Activated CD8-positive, alpha-beta memory T cell treated with anti-CD3 and anti-CD28 coated beads for 1 hour (primary cell): Measurements from ENCODE around the gene CHD9.
"Not testable (repeated sequence)": the region's sequence is repeated elsewhere in the genome, so short reads cannot be mapped to it uniquely, and the experiment has no call there.

Experiments used
- DNase-seq, 2 donors: peaks; one replicate each; pipeline ENCODE4 v3.0.0-alpha.2; 2020; ENCODE audit warnings: low read depth in 1 of 2; ENCODE audit errors: extremely low read depth in 1 of 2

The CHD9 gene

DNA sequence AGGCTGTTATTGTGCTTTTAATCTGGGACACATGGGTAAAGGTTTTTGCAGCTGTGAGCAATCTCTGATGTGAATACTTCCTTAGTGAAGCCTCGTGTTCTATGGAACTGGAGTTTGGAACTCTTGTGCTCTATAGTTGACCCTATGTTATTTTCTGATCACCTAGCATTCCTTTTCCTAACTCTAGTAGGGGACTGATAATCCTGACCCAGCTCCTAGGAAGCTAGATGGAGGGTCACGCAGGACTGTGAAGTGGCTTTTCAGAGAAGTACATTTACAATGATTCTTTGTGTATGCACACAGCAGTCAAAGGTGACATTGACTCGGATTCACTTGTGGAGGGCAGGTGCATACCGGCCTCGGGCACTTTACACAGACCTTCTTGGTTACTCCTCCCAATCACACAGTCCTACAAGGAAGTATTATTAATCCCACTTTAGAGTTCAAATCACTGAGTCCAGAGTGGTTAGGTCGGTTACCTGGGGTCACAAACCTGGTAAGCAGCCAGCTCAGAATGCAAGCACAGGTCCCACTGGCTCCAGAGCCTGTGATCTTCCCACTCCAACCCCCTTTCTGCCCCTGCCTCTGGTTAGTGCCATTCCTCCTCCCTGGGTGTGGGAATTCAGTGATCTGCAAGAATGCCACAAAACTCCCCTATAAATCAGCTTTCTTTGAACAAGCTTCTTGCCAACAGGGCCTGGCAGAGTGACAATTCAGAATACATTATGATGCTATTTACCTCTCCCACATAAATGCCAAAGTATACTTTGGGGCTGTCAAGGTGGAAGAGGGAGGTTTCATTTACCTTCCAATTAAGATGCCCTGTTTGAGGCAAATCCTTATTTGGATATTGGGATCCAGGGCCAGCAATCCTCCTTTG lies 9.2 kb upstream of the CHD9 start:
- DNase-seq = no peak

DNA sequence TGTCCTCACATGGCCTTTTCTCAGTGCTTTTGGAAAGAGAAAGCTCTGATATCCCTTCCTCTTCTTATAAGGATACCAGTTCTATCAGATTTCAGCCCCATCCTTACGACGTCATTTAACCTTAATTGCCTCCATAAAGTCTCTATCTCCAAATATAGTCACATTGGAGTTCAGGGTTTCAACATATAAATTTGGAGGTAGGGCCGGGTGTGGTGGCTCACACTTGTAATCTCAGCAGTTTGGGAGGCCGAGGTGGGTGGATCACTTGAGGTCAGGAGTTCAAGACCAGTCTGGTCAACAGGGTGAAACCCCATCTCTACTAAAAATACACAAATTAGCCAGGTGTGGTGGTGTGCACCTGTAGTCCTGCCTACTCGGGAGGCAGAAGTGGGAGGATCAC lies 7.3 kb upstream of the CHD9 start:
- not testable (repeated sequence) for DNase-seq

- DNase-seq = no peak
These were observed 6.5 kb upstream of the CHD9 start for GRCh38 chr16:53048139-53048915.

GRCh38 chr16:53051255-53051654 lies 3.5 kb upstream of the CHD9 start:
- DNase-seq = not testable (repeated sequence)

DNA sequence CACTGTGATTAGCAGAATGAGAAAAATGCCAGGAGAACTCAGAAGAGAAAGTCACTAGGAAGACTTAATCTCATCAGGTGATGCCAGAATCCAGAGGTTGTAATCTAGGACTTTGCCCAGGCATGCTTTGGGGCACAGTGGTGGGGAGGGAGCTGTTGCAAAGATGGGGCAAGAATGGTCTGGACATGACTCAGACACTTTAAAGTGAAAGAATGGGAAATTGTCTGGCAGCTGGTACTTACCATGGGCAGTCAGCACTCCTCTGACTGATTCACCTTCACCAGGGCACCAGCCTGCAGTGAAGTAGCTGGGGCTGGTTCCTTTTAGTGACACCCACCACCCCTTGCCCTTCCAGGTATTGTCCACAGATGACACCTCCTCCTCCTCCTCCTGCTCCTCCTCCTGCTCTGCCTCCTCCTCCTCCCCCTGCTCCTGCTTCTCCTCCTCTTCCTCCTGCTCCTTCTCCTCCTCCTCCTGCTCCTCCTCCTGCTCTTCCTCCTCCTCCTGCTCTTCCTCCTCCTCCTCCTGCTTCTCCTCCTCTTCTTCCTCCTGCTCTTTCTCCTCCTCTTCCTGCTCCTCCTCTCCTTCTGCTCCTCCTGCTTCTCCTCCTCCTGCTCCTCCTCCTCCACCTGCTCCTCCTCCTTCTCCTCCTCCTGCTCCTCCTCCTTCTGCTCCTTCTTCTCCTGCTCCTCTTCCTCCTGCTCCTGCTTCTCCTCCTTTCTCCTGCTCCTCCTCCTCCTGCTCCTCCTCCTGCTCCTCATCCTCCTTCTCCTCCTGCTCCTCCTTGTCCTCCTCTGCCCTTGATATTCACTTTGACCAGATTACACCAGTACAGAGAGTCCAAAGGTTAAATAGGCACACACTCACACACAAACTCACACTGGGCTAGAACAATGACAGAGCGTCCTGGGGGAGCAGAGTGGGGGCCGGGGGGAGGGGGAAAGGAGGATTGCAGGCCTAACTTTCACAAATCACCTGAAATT lies 2.0 kb upstream of the CHD9 start, which contains the start of gene CHD9NB:
TSS of gene CHD9NB (minus strand) at position 379 of the 983 bp plus-strand sequence. CDS start 8,739 bp downstream, outside the sequence.
- no peak for DNase-seq

- no peak for DNase-seq
These were observed 673 bp upstream of the CHD9 start for GRCh38 chr16:53053967-53054669.

DNA sequence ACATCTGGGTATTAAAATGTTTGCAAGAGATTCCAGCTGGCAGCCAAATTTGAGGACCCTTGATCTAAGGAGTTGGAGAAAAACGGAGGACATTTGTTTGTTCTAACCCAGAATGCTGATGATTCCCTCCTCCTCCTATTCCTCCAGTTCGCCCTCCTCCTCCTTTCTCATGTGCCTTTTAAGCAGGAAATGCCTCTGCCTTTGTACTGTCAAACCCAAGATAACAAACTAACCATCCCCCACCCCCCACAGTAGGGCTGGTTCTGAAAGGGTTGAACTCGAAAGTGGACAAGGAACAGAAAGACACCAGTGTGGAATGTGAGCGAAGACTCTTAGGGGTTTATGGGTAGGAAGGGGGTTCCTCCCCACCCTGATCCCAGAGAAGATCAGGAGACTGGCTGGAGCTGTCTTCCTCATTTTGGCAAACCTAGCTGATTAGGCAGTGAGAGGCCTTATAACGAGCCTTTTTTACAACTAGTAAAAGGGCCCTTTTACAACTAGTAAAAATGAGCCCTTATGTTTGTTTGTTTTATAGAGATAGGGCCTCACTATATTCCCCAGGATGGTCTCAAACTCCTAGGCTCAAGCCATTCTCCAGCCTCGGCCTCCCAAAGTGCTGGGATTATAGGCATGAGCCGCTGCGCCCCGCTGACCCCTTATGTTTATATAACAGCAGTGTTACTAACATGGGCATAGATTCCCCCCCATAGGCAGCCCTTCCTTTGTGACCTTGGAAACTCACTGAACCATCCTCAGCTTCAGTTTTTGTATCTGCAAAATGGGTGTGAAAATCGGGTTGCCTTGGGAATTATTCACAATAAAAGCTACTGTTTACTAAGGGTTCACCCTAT lies 975 bp downstream of the CHD9 start:
- no peak for DNase-seq

DNA sequence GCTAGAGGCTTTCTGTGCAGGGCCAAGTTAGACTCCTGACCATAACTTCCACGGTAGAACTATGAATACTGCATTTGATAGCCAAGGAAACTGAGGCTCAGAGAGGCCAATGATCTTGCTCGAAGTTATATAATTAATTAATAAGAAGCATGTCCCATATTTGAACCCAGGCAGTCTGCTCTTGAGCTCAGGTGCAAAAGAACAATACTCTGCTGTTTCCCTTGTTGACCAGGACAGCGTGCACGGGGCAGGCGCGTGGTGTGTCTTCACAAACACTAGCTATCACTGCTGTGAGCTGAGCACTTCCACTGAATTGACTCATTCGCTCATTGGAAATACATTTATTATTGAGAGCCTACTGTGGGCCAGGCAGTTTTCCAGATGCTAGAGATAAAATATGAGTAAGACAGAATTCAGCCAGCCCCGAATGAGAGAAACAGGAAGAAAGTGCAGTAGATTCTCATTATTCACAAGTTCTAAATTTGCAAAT lies 1.6 kb downstream of the CHD9 start:
- no peak for DNase-seq

GRCh38 chr16:53057658-53058057 lies 2.9 kb downstream of the CHD9 start:
- DNase-seq = no peak

GRCh38 chr16:53058441-53058840 lies 3.6 kb downstream of the CHD9 start:
- DNase-seq = no peak

DNA sequence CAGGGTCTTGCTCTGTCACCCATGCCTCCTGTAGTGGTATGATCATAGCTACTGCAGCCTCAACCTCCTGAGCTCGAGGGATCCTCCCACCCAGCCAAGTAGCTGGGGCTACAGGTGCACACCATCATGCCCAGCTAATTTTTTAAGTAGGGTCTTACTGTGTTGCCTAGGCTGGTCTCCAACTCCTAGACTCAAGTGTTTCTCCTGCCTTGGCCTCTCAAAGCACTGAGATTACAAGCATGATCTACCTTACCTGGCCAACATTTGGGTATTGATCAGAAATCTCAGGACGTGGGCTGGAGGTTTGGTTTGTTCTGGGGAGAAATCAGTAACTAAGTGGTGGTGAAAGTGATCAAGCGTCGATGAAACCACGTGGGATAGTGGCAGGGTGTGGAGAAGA lies 4.1 kb downstream of the CHD9 start:
- DNase-seq = no peak

GRCh38 chr16:53059672-53060071 lies 4.9 kb downstream of the CHD9 start:
- no peak for DNase-seq

GRCh38 chr16:53061256-53061655 lies 6.5 kb downstream of the CHD9 start:
- no peak for DNase-seq

GRCh38 chr16:53061701-53062159 lies 6.9 kb downstream of the CHD9 start:
- DNase-seq = no peak

DNA sequence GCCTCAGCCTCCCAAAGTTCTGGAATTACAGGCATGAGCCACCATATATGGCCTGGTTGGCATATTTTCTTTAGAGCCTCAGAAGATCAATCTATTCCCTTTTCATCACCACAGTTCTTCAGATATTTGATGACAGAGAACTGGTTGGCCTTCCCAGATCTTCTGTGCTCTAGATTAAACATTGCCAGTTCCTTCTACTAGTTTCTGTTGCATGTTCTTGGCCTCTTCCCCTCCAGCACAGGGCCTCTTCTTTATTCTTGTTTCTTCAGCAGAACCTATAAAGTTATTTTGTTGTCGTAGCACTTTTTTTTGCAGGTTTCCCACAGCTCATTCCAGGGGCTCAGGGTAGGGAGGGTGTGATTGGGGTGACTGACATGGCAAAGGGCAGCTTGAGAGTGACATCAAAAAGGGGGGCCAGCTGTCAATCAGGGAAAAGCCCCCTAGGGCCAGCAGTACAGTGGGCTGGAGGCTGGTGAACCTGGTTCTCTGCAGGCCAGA lies 9.3 kb downstream of the CHD9 start:
- no peak for DNase-seq

DNA sequence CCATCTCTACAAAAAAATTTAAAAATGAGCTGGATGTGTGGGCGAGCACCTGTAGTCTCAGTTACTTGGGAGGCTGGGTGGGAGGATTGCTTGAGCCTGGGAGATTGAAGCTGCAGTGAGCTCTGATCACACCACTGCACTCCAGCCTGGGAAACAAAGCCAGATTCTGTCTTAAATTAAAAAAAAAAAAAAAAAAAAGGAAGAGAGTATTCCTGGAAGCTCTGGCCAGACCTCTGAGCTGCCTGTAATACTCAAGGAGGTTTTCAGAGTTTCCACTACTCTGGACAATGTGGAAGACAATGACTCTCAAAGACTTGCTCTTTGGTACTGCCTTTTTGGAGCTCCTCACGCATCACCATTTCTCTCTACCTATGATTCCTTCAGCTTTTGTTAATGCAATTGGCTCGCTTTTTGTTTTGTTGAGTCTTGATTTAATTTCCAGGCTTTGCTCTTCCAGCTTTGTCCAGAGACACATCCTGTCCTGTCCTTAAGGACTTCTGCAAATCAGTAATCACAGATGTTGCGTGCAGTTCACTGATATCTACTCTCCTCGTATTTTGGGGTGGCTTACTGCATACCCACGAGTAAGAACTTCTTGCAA lies 10.8 kb downstream of the CHD9 start:
- DNase-seq = no peak

GRCh38 chr16:53067675-53068074 lies 12.9 kb downstream of the CHD9 start:
- no peak for DNase-seq

GRCh38 chr16:53068423-53068833 lies 13.6 kb downstream of the CHD9 start:
- DNase-seq = no peak
